ENCODE data around the gene GFRA1. TPM values are rescaled to one million over a fixed set of nuclear protein-coding genes. Genes with fewer than 3 reads are reported as not detected.

Gene GFRA1
- total and polyA plus RNA-seq, 10 donors, result 0.52 to 36.5 (median 4.5) TPM

GRCh38 chr10:116125180-116125579, 147.8 kb downstream of the GFRA1 start:
- H3K36me3 ChIP-seq, result no peaks in the 10 kb centered on the region
- H3K4me3 ChIP-seq, result no peak overlapping the region
- H3K27me3 ChIP-seq (replicated peaks in 1 of 7), result no peaks in the 10 kb centered on the region
- H3K27ac ChIP-seq, result no peak overlapping the region
- intact Hi-C loops (cut with DNase I; ENCODE audit: low total_unique reads), result no loop called here
- no peaks in the 10 kb centered on the region for H3K4me1 ChIP-seq
- DNase-seq, result no peak
- TF ChIP-seq CTCF (IDR thresholded peaks at IDR 0.05 in 8 of 11, conservative IDR thresholded peaks at IDR 0.05 in 3 of 11), result no peak
- no peak for TF ChIP-seq POLR2A (IDR thresholded peaks at IDR 0.05)
- TF ChIP-seq POLR2AphosphoS5 (IDR thresholded peaks at IDR 0.05), result no peak
- peaks cover 0 to 23% (median 0%) of the 10 kb centered on the region in 8 donors for H3K9me3 ChIP-seq
- WGBS, 5 donors, result 81 to 87% (median 83%) methylated on average over 16 to 19 of the region's 19 CpGs

- Histone ChIP-seq H3K4me1 (no peaks in the 10 kb centered on the region), H3K27me3 (replicated peaks in 1 of 7) (no peaks in the 10 kb centered on the region), H3K4me3 (no peak overlapping the region), H3K36me3 (no peaks in the 10 kb centered on the region), H3K27ac (no peak overlapping the region), H3K9me3 (peaks cover 0 to 19% (median 0%) of the 10 kb centered on the region in 8 donors)
- DNase-seq, result no peak
- 36 to 61% (median 47%) methylated on average over 4 of the region's 4 CpGs for WGBS, 5 donors
- intact Hi-C loops (cut with DNase I; ENCODE audit: low total_unique reads), result no loop called here
- TF ChIP-seq CTCF (IDR thresholded peaks at IDR 0.05 in 8 of 11, conservative IDR thresholded peaks at IDR 0.05 in 3 of 11), result no peak
- TF ChIP-seq POLR2AphosphoS5 (IDR thresholded peaks at IDR 0.05), result no peak
- TF ChIP-seq POLR2A (IDR thresholded peaks at IDR 0.05), result no peak
Observed at GRCh38 chr10:116124777-116125176, 148.2 kb downstream of the GFRA1 start.

GRCh38 chr10:116122664-116123063, 150.3 kb downstream of the GFRA1 start:
- H3K4me3 ChIP-seq, result no peak overlapping the region
- H3K9me3 ChIP-seq, result peaks cover 0 to 7% (median 0%) of the 10 kb centered on the region in 8 donors
- TF ChIP-seq POLR2AphosphoS5 (IDR thresholded peaks at IDR 0.05) (no peak), CTCF (IDR thresholded peaks at IDR 0.05 in 8 of 11, conservative IDR thresholded peaks at IDR 0.05 in 3 of 11) (no peak), POLR2A (IDR thresholded peaks at IDR 0.05) (no peak)
- no peak for DNase-seq
- no peaks in the 10 kb centered on the region for H3K27me3 ChIP-seq (replicated peaks in 1 of 7)
- no peaks in the 10 kb centered on the region for H3K4me1 ChIP-seq
- 63 to 81% (median 80%) methylated on average over 1 of the region's 1 CpG for WGBS, 5 donors
- H3K36me3 ChIP-seq, result no peaks in the 10 kb centered on the region
- no peak overlapping the region for H3K27ac ChIP-seq
- intact Hi-C loops (cut with DNase I; ENCODE audit: low total_unique reads), result no loop called here

- Histone ChIP-seq H3K27ac (no peak overlapping the region), H3K4me1 (no peaks in the 10 kb centered on the region), H3K9me3 (peaks cover 0 to 7% (median 0%) of the 10 kb centered on the region in 8 donors), H3K36me3 (no peaks in the 10 kb centered on the region), H3K4me3 (no peak overlapping the region), H3K27me3 (replicated peaks in 1 of 7) (no peaks in the 10 kb centered on the region)
- DNase-seq, result no peak
- no peak for TF ChIP-seq POLR2A (IDR thresholded peaks at IDR 0.05)
- no peak for TF ChIP-seq POLR2AphosphoS5 (IDR thresholded peaks at IDR 0.05)
- no peak for TF ChIP-seq CTCF (IDR thresholded peaks at IDR 0.05 in 8 of 11, conservative IDR thresholded peaks at IDR 0.05 in 3 of 11)
- WGBS, 5 donors, result 52 to 62% (median 55%) methylated on average over 6 to 8 of the region's 8 CpGs
- intact Hi-C loops (cut with DNase I; ENCODE audit: low total_unique reads), result no loop called here
Observed at GRCh38 chr10:116121640-116122525, 151.1 kb downstream of the GFRA1 start.

Measured in spleen (tissue), 11 donors.